ENCODE measurements around the gene ITGB2.
"Not testable (repeated sequence)": the region's sequence is repeated elsewhere in the genome, so short reads cannot be mapped to it uniquely, and the experiment has no call there.

ITGB2 gene

DNA sequence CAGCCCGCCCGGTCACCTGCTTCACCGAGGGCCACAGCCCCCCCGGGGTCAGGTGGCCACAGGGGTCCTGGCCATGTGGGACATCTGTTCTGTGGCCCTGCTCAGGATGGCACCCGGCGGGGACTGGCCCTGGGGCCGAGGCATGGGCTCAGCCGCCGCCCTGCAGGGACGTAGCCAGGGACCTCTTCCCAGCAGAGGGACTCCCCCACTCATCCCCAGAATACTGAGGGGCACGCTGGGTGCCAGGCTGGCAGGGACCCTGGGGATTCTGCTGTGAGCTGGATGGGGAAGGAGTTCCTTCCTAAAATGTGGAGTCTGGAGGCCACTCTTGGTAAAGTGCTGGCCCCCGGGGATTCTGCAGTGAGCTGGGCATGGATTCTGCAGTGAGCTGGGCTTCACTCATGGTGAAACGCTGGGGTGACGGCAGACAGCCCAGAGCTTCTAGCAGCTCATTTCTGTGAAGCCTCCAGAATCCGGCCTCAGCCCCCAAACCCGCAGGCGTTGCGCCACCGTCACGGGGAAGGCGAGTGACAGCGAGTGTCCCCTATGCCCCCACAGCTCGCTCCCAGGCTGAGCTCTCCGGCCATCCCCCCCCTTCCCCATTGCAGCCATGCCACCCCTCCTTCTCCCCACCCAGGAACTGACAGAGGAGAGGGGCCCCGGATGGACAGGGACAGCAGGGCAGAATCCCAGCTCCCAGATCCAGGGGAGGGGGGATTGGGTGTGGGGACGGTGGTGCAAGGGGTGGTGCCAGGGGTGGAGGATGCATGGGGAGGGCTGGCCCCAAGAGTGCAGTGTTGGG is 1.4 kb downstream of the ITGB2 start:
- H3K4me3 Mint-ChIP-seq, result peak overlapping the region; percentile 91
- intact Hi-C loops (cut with micrococcal nuclease), result no loop called here
- peaks cover 84% of the 10 kb centered on the region for H3K4me1 Mint-ChIP-seq (ENCODE audit: low read depth)
- peaks cover 73% of the 10 kb centered on the region for H3K36me3 Mint-ChIP-seq (ENCODE audit: low read depth)
- peak overlapping the region; percentile 80 for H3K27ac Mint-ChIP-seq
- no peaks in the 10 kb centered on the region for H3K27me3 Mint-ChIP-seq
- H3K9me3 Mint-ChIP-seq, result no peaks in the 10 kb centered on the region

DNA sequence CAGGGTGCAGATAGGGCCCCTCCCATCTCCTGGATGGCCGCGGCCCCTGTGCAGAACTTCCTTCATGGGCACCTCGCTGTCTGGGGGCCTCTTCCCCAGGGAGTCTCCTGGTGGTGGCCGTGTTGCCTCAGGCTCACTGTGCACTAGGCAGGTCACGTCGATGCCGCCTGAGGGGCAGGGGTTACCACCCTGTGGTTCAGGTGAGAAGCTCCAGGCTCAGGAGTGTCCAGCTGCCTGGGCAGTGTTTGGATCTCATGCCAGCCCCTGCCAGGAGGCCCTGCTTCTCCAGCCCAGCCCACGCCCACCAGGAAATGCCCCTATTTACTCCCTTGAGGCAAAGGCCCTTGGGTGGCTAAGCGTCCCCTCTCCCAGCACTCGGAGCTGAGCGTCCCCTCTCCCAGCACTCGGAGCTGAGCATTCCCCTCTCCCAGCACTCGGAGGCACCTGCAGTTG is 2.1 kb downstream of the ITGB2 start:
- Mint-ChIP-seq H3K27me3 (no peaks in the 10 kb centered on the region), H3K9me3 (no peaks in the 10 kb centered on the region), H3K4me1 (ENCODE audit: low read depth) (peaks cover 84% of the 10 kb centered on the region), H3K36me3 (ENCODE audit: low read depth) (peaks cover 80% of the 10 kb centered on the region), H3K4me3 (peak overlapping the region; percentile 91), H3K27ac (peak overlapping the region; percentile 80)
- intact Hi-C loops (cut with micrococcal nuclease), result no loop called here

DNA sequence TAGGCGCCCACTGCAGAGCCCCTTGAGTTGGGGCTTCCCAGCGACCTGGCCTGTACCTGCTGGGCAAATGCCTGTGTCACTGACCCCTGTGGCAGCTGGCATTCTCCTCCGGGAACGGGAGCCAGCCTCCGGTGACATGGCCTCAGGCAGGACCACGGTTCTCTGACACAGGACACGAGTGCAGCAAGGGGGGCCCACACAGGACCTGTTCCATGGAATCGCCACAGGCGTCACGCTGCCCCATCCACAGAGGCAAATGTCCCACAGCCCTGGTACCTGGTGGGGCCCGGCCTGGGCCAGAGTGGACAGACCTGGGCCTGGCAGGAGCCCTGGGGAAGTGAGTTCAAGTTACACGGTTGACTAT is 2.6 kb downstream of the ITGB2 start:
- intact Hi-C loops (cut with micrococcal nuclease), result no loop called here
- H3K27ac Mint-ChIP-seq, result peak overlapping the region; percentile 80
- no peaks in the 10 kb centered on the region for H3K9me3 Mint-ChIP-seq
- H3K27me3 Mint-ChIP-seq, result no peaks in the 10 kb centered on the region
- H3K4me1 Mint-ChIP-seq (ENCODE audit: low read depth), result peaks cover 86% of the 10 kb centered on the region
- H3K36me3 Mint-ChIP-seq (ENCODE audit: low read depth), result peaks cover 85% of the 10 kb centered on the region
- peak overlapping the region; percentile 91 for H3K4me3 Mint-ChIP-seq

DNA sequence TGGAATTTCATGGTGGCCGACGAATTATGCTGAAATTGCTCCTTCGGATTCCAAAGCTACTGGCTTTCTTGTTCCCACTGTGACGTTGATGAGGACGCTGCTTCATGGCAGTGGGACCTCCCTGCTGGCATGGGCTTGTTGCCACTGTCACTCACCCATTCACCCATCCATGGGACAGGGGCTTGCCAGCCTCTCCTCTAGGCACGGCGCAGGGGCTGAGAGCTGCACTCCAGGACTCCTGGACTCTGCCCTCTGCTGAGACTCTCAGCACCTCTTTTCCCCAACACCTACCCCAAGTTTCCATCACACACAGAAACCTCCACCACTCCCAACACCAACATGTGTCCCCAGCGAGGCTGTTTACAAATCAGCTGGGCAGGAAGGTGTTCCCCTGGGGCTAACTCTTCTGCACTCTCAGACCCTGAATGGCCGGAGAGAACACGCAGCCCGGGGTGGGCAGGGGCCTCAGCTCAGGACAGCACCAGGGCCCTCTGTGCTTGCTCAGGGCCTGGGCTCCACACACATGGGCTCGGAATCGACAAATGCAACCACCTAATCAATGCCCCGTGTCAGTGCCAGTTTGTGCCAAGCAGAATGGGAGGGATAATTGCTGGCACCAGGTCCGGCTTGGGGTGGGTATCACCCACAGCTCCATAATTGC is 3.1 kb downstream of the ITGB2 start:
- intact Hi-C loops (cut with micrococcal nuclease), result no loop called here
- peaks cover 87% of the 10 kb centered on the region for H3K36me3 Mint-ChIP-seq (ENCODE audit: low read depth)
- peak overlapping the region; percentile 80 for H3K27ac Mint-ChIP-seq
- peak overlapping the region; percentile 91 for H3K4me3 Mint-ChIP-seq
- no peaks in the 10 kb centered on the region for H3K27me3 Mint-ChIP-seq
- H3K4me1 Mint-ChIP-seq (ENCODE audit: low read depth), result peaks cover 83% of the 10 kb centered on the region
- H3K9me3 Mint-ChIP-seq, result no peaks in the 10 kb centered on the region

DNA sequence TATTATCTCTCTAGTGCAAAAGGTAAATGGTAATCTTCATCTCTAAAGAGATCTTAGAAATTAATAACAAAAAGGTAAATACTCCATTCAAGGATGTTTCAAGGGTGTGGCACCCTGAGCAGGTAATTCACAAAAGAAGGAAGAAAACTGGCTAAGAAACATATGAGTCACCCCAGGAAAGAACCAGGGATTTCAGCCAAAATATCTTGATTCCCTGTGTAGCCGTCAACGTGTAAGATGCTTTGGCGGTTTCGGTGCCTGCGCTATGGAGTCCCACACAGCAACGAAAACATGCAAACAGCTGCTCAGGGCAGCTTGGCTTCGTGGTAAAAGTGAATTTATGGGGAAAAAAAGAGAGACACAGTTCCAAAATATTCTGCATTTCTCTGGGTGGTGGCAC is 3.7 kb downstream of the ITGB2 start:
- H3K9me3 Mint-ChIP-seq, result no peaks in the 10 kb centered on the region

DNA sequence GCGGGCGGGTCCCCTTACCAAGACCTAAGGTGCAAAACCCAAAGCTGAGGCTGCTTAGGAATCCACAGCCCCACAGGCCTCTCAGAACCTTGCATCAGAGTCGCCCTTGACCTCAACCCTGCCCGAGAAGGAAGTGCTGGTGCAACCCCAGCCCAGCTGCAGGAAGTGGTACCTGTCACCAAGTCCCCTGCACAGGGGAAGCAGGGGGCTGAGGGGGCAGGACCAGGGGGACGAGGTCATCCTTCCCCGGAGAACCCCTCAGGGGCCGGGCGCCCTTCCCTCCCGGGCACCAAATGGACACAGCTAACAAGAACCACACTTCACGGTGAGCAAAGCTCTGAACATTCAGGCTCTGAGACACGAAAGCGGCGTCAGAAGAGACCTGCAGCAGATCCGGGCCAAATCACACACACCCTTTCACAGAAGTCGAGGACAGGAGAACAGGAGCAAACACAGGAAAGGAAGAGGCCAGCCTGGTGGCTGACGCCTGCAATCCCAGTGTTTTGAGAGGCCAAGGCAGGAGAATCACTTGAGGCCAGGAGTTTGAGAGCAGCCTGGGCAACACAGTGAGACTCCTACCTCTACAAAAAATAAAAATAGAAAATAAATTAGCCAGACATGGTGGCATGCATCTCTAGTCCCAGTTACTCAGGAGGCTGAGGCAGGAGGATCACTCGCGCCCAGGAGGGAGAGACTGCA is 6.4 kb downstream of the ITGB2 start:
- peaks cover 95% of the 10 kb centered on the region for H3K4me1 Mint-ChIP-seq (ENCODE audit: low read depth)
- intact Hi-C loops (cut with micrococcal nuclease), result loop anchor here (5.0 kb wide), 1 partner anchor 112 kb away; the partner anchor contains the start of gene UBE2G2
- H3K9me3 Mint-ChIP-seq, result no peaks in the 10 kb centered on the region
- no peaks in the 10 kb centered on the region for H3K27me3 Mint-ChIP-seq
- H3K36me3 Mint-ChIP-seq (ENCODE audit: low read depth), result peaks cover 96% of the 10 kb centered on the region
- peak overlapping the region; percentile 71 for H3K4me3 Mint-ChIP-seq
- H3K27ac Mint-ChIP-seq, result peak overlapping the region; percentile 80

More for the DNA sequence above, 3.7 kb downstream of the ITGB2 start:
- peaks cover 93% of the 10 kb centered on the region for H3K36me3 Mint-ChIP-seq (ENCODE audit: low read depth)
- H3K27me3 Mint-ChIP-seq, result no peaks in the 10 kb centered on the region
- peaks cover 83% of the 10 kb centered on the region for H3K4me1 Mint-ChIP-seq (ENCODE audit: low read depth)
- H3K4me3 Mint-ChIP-seq, result peak overlapping the region; percentile 91
- H3K27ac Mint-ChIP-seq, result peak overlapping the region; percentile 80
- intact Hi-C loops (cut with micrococcal nuclease), result no loop called here

DNA sequence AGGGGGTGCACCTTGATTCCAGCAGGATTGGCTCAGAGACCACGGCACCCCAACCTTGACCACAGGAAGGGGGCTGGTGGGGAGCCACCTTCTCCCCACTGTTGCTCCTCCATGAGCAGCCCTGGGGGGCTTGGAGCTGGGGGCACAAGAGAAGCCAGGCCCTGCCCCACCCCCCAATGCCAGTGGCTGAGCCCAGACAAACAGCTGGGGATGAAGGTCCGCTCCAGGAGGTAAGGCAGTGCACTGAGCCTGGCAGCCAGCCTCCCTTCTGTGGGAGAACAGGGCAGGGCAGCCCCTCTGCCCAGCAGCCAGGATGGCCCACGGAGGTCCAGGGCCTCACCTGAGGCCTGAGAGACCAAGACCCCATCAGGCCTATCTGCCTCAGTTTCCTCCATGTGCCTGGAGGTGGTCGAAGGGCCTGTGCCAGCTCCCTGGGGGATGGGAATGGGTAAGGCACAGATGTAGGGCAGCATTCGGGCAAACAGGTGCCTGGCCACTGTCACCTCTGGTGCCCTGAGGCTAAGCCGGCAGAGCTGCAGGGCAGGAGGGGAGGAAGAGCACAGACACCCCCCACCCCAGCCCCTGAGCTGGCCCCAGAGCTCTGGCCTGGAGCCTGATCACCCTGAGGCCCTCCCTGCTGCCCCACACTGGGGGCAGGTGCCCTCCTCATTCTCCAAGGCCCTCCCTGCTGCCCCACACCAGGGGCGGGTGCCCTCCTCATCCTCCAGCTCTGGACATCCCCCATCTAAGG is 7.1 kb downstream of the ITGB2 start:
- Mint-ChIP-seq H3K27ac (peak overlapping the region; percentile 80), H3K36me3 (ENCODE audit: low read depth) (peaks cover 96% of the 10 kb centered on the region), H3K4me3 (peak overlapping the region; percentile 71), H3K9me3 (no peaks in the 10 kb centered on the region), H3K4me1 (ENCODE audit: low read depth) (peaks cover 95% of the 10 kb centered on the region), H3K27me3 (no peaks in the 10 kb centered on the region)
- intact Hi-C loops (cut with micrococcal nuclease), result loop anchor here (5.0 kb wide), 1 partner anchor 111 kb away; the partner anchor contains the start of gene UBE2G2

DNA sequence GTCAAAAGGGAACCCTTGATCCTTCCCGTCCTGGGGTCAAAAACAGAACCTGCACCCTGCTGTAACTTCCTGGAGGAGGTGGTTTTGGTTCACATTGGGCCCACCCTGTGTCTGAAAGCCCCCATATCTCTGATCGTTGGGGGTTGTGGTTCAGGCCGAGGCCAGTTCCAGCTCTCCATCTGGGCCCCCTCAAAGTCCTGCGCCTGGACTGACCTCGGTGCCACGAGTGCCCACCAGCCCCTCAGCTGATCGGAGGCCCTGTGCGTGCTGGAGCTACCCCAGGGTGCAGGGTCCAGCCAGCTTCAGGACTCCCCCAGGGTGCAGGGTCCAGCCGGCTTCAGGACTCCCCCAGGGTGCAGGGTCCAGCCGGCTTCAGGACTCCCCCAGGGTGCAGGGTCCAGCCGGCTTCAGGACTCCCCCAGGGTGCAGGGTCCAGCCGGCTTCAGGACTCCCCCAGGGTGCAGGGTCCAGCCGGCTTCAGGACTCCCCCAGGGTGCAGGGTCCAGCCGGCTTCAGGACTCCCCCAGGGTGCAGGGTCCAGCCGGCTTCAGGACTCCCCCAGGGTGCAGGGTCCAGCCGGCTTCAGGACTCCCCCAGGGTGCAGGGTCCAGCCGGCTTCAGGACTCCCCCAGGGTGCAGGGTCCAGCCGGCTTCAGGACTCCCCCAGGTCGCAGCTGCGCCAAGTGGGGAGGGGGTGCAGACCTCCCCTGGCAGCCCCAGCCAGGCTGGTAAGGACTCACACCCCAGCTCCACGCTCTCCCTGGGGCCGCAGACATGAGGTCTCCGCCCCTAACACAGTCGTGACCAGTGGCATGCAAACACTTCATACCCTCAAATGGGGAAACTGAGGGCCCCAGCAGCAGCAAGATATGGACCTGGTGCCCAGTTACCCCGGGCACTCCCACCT is 7.9 kb downstream of the ITGB2 start:
- intact Hi-C loops (cut with micrococcal nuclease), result loop anchor here (5.0 kb wide), 1 partner anchor 110 kb away; the partner anchor contains the start of gene UBE2G2
- H3K27ac Mint-ChIP-seq, result peak overlapping the region; percentile 80
- H3K4me3 Mint-ChIP-seq, result peak overlapping the region; percentile 71
- H3K4me1 Mint-ChIP-seq (ENCODE audit: low read depth), result peaks cover 95% of the 10 kb centered on the region
- not testable (repeated sequence) for H3K9me3 Mint-ChIP-seq, H3K27me3 Mint-ChIP-seq
- H3K36me3 Mint-ChIP-seq (ENCODE audit: low read depth), result peaks cover 93% of the 10 kb centered on the region

DNA sequence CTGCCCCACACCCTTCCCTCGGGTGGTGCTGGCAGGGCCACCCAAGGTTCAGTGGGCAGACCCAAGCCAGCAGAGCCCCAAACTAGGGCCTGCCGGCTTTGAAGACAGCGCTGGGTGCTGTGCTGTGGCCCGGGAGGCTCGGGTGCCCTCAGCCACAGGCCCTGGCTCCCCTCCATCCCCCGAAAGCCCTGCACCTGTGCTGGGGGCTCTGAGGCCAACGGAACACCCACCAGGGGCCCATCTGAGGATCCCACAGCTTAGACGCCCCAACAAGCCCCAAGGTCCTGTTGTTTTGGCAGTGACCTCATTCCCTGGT is 8.6 kb downstream of the ITGB2 start:
- H3K36me3 Mint-ChIP-seq (ENCODE audit: low read depth), result peaks cover 93% of the 10 kb centered on the region
- peaks cover 95% of the 10 kb centered on the region for H3K4me1 Mint-ChIP-seq (ENCODE audit: low read depth)
- H3K4me3 Mint-ChIP-seq, result peak overlapping the region; percentile 65
- H3K27ac Mint-ChIP-seq, result peak overlapping the region; percentile 79
- no peaks in the 10 kb centered on the region for H3K27me3 Mint-ChIP-seq
- H3K9me3 Mint-ChIP-seq, result no peaks in the 10 kb centered on the region
- intact Hi-C loops (cut with micrococcal nuclease), result loop anchor here (5.0 kb wide), 1 partner anchor 110 kb away; the partner anchor contains the start of gene UBE2G2

DNA sequence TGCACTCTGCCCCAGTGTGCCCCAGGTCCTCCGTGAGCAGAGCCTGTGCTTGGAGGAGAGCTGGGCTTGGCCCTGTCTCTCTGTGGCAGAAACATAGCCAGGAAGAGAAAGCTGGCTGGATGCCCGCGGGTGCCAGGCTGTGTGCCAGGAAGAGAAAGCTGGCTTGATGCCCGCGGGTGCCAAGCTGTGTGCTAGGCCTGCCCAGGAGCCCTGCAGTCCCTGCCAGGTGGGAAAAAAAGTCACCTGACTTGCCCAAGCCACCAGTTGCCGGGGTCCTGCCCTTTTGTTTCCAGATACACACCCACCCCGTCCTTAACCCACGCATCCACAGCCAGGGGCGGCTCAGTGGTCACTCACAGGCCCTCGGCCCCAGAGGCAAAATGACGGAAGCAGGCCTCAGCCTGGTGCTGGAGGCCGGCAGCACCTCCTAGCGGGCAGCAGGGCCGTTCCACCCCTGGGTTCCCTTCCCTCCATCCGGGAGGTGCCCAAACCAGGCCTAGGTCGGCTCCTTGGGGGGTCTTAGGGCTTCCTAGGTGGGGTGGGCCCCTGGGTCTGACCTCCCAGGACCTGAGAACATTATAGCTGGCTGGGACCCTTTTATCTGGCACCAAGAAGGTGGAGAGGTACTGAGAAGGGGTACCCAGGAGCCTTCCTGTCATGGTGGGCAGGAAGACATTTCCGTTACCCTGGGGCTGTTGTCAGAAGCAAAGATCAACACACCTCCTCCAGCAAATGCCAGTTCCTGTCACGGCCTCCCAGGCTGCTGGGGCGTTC is 9.1 kb downstream of the ITGB2 start:
- Mint-ChIP-seq H3K4me1 (ENCODE audit: low read depth) (peaks cover 95% of the 10 kb centered on the region), H3K36me3 (ENCODE audit: low read depth) (peaks cover 93% of the 10 kb centered on the region), H3K27me3 (no peaks in the 10 kb centered on the region), H3K27ac (peak overlapping the region; percentile 79), H3K4me3 (peak overlapping the region; percentile 65), H3K9me3 (no peaks in the 10 kb centered on the region)
- intact Hi-C loops (cut with micrococcal nuclease), result loop anchor here (5.0 kb wide), 1 partner anchor 109 kb away; the partner anchor contains the start of gene UBE2G2

DNA sequence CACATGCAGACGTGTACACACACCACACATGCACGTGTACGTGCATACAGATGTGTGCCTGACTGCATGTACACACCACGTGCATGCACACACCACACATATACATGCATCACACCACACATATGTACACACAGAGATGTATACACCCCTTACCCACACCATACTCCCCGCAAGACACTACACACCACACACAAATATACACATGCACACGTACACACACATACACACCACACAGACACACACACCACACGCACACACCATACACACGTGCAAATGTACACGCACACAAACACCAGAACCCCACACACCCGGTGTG is 9.7 kb downstream of the ITGB2 start:
- H3K9me3 Mint-ChIP-seq, result no peaks in the 10 kb centered on the region
- intact Hi-C loops (cut with micrococcal nuclease), result loop anchor here (5.0 kb wide), 1 partner anchor 109 kb away; the partner anchor contains the start of gene UBE2G2
- peak overlapping the region; percentile 79 for H3K27ac Mint-ChIP-seq
- H3K27me3 Mint-ChIP-seq, result no peaks in the 10 kb centered on the region
- peak overlapping the region; percentile 65 for H3K4me3 Mint-ChIP-seq
- peaks cover 93% of the 10 kb centered on the region for H3K36me3 Mint-ChIP-seq (ENCODE audit: low read depth)
- peaks cover 95% of the 10 kb centered on the region for H3K4me1 Mint-ChIP-seq (ENCODE audit: low read depth)

Data from dendritic cell treated with granulocyte-macrophage colony-stimulating factor and Interleukin-4, amounts not matched to agents 40 ng/mL and 50 ng/mL, for 4 days (primary cell).